ENCODE results near the gene ZRANB2. TPM values are rescaled to one million over a fixed set of nuclear protein-coding genes. Genes with fewer than 3 reads are reported as not detected.

The ZRANB2 gene
- total RNA-seq, 2 experiments from 2014 or later = 110 to 127 TPM

DNA sequence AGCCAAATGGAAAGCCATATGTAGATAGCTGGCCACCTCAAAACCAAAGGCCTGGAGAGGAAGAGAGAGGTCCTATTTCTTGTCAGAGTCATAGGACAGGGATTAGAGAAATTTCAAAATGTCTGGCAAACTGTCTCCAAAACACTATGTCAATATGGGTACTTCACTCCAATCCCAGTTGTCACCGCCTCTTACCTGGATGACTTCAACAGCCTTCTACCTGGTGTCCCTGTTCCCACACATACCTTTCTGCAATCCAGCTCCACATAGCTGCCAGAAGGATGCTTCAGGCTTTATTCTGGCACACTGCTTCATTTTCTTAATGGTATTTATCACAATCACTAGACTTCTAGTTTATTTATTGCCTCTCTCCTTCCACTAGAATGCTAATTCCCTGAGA, 47.7 kb downstream of the ZRANB2 start:
- ChIA-PET POLR2A (no interaction called here), CTCF (no interaction called here)
- Mint-ChIP-seq H3K4me1 (no peaks in the 10 kb centered on the region), H3K27me3 (peaks cover 17% of the 10 kb centered on the region), H3K4me3 (no peak overlapping the region), H3K36me3 (ENCODE audit: low read depth) (no peaks in the 10 kb centered on the region), H3K27ac (no peak overlapping the region), H3K9me3 (no peaks in the 10 kb centered on the region)
- no peak for DNase-seq

DNA sequence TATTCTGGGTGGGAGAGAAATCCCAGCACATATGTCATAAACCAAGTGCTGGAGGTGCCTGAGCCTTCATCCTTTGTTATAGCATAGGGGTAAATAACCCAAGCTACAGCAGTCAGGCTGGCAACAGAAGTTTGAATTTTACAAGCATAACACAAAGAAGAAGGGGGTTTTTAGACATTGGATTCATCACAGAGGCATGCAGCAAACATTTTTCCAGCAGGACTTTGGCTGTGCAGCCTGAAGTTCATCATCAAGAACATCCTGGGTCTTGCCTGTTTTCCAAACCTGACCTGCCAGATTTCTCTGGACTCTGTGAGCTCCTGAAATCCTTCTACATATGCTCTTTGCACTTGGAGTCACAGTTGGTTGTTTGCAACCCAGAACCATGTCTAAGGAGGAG, 49.4 kb downstream of the ZRANB2 start:
- Mint-ChIP-seq H3K4me1 (no peaks in the 10 kb centered on the region), H3K4me3 (no peak overlapping the region), H3K27ac (no peak overlapping the region), H3K36me3 (ENCODE audit: low read depth) (no peaks in the 10 kb centered on the region), H3K27me3 (peaks cover 17% of the 10 kb centered on the region), H3K9me3 (no peaks in the 10 kb centered on the region)
- no peak for DNase-seq
- CTCF ChIA-PET = no interaction called here
- POLR2A ChIA-PET = no interaction called here

DNA sequence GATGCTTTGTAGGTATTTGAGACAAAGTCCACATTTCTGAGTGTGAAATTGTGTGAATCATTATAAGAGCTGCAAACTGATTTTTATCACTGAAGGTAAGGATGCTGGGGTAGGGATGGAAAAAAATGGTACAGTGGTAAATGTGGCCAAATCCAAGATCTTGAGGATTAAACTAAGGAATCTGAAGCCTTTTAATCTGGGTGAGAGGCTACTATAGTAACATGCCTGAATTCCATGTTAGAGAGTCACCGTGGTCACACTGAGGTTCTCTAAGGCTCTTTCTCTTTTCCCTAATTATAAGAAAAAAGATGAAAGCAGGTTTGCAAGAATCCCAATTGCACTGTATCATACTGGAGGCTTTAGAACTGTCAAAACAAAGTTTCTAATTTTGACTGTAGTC, 50.8 kb downstream of the ZRANB2 start:
- peaks cover 11% of the 10 kb centered on the region for H3K27me3 Mint-ChIP-seq
- no peak overlapping the region for H3K4me3 Mint-ChIP-seq
- POLR2A ChIA-PET = no interaction called here
- no peak overlapping the region for H3K27ac Mint-ChIP-seq
- no peaks in the 10 kb centered on the region for H3K9me3 Mint-ChIP-seq
- DNase-seq = no peak
- H3K36me3 Mint-ChIP-seq (ENCODE audit: low read depth) = no peaks in the 10 kb centered on the region
- no peaks in the 10 kb centered on the region for H3K4me1 Mint-ChIP-seq
- CTCF ChIA-PET = no interaction called here

DNA sequence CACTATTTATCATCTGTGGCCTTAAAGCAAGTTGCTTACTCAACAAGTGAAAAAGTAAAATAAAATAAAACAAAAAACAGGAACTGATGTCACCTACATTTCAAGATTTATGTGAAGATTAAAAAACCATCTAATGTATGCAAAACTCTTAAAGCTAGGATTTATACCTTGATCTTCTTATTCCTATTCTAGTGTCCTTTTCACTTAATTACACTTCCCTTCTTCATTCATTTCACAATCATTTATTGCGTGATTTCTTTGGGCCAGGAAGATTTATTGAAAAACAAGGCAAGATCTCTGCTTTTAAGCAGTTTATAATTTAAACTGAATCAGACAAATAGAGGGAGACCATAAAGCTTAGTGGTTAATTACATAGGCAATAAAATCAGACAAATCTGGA, 51.9 kb downstream of the ZRANB2 start:
- Mint-ChIP-seq H3K27me3 (peaks cover 11% of the 10 kb centered on the region), H3K36me3 (ENCODE audit: low read depth) (no peaks in the 10 kb centered on the region), H3K4me1 (no peaks in the 10 kb centered on the region), H3K9me3 (no peaks in the 10 kb centered on the region), H3K4me3 (no peak overlapping the region), H3K27ac (no peak overlapping the region)
- CTCF ChIA-PET = no interaction called here
- DNase-seq = no peak
- POLR2A ChIA-PET = no interaction called here

DNA sequence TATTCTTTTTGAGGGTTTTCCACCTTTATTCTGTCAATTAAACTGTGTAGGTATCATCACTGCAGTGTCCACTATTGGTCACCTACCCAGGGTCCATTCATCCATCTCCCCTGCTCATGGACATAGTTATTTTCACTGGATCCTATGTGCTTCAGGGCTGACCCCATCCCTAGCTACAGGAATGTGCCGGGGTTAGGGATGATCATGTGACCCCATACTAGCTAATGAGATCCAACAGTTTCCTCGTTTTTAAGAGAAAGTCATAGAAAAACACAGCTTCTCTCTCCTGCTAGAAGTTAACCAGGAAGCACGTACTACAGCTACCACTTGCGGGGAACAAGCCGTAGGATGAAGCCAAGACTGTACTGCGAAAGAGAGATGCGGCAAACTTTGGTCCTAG, 52.8 kb downstream of the ZRANB2 start:
- DNase-seq = no peak
- H3K9me3 Mint-ChIP-seq = no peaks in the 10 kb centered on the region
- no peaks in the 10 kb centered on the region for H3K4me1 Mint-ChIP-seq
- ChIA-PET CTCF (no interaction called here), POLR2A (no interaction called here)
- no peak overlapping the region for H3K4me3 Mint-ChIP-seq
- no peaks in the 10 kb centered on the region for H3K36me3 Mint-ChIP-seq (ENCODE audit: low read depth)
- H3K27ac Mint-ChIP-seq = no peak overlapping the region
- H3K27me3 Mint-ChIP-seq = peaks cover 7% of the 10 kb centered on the region

DNA sequence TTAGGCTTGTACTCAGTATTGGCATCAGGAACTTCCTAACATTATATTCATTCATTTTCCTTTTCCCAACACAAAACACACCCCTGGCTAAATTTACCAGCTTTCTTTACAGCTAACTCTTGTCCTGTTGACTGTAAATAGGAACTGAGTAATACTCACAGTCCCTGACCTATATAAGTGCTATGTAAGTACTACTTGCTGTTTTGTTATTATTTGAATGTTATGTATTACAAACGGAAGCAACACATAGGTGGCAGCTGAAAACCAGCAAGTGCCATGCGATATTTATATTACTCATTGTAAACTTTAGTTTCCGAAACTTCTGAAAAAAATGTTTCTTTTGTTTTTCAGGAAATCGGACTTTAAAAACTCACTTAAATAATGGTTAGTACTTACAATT, 54.7 kb downstream of the ZRANB2 start:
- CTCF ChIA-PET = no interaction called here
- H3K4me1 Mint-ChIP-seq = no peaks in the 10 kb centered on the region
- POLR2A ChIA-PET = no interaction called here

DNA sequence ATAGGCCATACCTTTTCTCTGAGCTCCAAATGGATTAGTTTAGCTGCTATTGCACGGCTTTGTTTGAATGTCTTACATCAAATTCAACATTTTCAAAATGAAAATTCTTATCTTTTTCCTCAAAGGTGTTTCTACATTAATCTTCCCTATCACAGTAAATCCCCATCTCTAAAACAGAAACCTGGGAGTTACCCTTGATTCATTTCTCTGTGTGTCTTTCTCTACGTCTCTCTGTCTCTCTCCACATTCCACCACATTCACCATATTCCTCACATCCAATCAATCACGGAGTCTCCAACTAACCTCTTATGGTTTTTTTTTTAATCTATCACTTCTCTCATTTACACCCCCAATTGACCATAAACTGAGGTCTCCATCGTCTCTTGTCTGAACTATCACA, 57.3 kb downstream of the ZRANB2 start:
- H3K4me1 Mint-ChIP-seq = no peaks in the 10 kb centered on the region
- no peaks in the 10 kb centered on the region for H3K36me3 Mint-ChIP-seq (ENCODE audit: low read depth)
- DNase-seq = no peak
- H3K9me3 Mint-ChIP-seq = no peaks in the 10 kb centered on the region
- no peak overlapping the region for H3K4me3 Mint-ChIP-seq
- no peak overlapping the region for H3K27ac Mint-ChIP-seq
- H3K27me3 Mint-ChIP-seq = peaks cover 1% of the 10 kb centered on the region
- POLR2A ChIA-PET = no interaction called here
- CTCF ChIA-PET = no interaction called here

More for the DNA sequence above, 54.7 kb downstream of the ZRANB2 start:
- H3K36me3 Mint-ChIP-seq (ENCODE audit: low read depth) = no peaks in the 10 kb centered on the region
- no peak for DNase-seq
- no peaks in the 10 kb centered on the region for H3K9me3 Mint-ChIP-seq
- peaks cover 5% of the 10 kb centered on the region for H3K27me3 Mint-ChIP-seq
- H3K27ac Mint-ChIP-seq = no peak overlapping the region
- H3K4me3 Mint-ChIP-seq = no peak overlapping the region

DNA sequence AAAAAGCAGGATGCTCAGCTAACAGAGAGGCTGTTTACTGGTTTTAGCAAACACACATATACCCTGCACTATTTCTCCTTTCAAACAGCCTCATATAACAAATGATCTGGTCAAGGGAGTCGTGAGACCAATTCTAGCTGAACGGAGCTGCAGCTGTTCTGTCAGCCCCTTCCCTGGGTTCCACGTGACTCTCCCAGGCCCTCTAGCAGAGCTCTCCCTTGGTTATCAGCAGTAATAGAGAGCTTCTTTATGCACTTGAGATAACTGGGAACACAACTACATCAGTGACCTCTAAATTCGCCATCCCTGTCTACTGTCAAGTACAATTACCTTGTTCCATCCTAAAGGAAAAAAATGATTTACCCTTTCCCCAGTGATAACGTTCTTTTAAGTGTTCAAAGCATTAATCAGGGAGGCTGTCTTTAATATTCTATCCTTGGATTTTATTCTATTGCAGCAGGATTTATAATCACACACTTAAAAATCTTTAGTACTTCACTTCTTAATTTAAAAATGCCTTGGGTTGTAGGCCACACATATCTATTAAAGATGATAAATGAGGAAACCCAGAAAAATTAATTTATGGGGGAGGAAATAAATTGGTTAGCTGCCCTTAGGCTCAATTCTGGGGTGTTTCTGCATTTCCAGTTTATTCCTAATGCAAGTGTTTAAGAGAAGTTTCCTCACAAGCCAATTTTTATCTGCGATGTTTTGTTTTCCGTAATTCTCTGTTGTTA, 61.4 kb downstream of the ZRANB2 start:
- POLR2A ChIA-PET = no interaction called here
- H3K27ac Mint-ChIP-seq = no peak overlapping the region
- H3K4me3 Mint-ChIP-seq = no peak overlapping the region
- DNase-seq = no peak
- H3K4me1 Mint-ChIP-seq = no peaks in the 10 kb centered on the region
- CTCF ChIA-PET = no interaction called here
- H3K9me3 Mint-ChIP-seq = no peaks in the 10 kb centered on the region
- H3K27me3 Mint-ChIP-seq = no peaks in the 10 kb centered on the region
- no peaks in the 10 kb centered on the region for H3K36me3 Mint-ChIP-seq (ENCODE audit: low read depth)

DNA sequence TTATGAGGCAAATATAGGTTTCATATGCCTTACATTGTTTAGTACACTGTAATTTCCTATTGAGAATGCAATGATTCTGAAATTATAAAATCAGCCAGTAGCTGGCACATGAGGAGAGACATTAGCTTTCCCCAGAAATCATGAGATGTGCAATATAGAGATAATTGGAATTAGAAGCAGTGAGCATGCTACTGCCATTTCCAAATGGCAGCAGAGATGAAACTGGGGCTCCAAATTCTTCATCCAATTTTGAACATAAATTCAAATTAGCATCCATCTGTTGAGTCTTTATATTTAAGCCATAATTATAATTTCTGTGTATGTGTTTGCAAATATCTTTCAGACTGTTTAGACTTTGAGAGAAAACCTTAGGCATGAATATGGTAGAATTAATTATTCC, 62.0 kb downstream of the ZRANB2 start:
- Mint-ChIP-seq H3K36me3 (ENCODE audit: low read depth) (no peaks in the 10 kb centered on the region), H3K4me3 (no peak overlapping the region), H3K27me3 (no peaks in the 10 kb centered on the region), H3K27ac (no peak overlapping the region), H3K9me3 (no peaks in the 10 kb centered on the region), H3K4me1 (no peaks in the 10 kb centered on the region)
- no peak for DNase-seq
- ChIA-PET CTCF (no interaction called here), POLR2A (no interaction called here)

DNA sequence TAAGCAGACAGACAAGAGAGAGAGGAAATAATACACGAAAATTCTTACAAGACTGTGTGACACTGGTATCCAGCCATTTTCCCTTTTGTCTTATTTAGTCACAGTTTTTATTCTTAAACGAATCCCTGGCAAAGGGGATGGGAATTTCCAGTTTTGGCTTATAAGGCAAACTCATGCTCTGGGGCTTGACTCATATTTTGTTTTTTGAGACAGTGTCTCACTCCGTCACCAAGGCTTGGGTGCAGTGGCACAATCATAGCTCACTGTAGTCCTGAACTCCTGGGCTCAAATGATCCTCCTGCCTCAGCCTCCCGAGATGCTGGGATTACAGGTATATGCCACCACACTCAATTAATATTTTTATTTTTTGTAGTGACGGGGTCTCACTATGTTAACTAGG, 65.1 kb downstream of the ZRANB2 start:
- no peak overlapping the region for H3K4me3 Mint-ChIP-seq
- CTCF ChIA-PET = no interaction called here
- H3K4me1 Mint-ChIP-seq = no peaks in the 10 kb centered on the region
- POLR2A ChIA-PET = no interaction called here
- no peaks in the 10 kb centered on the region for H3K36me3 Mint-ChIP-seq (ENCODE audit: low read depth)
- H3K27me3 Mint-ChIP-seq = no peaks in the 10 kb centered on the region
- H3K9me3 Mint-ChIP-seq = no peaks in the 10 kb centered on the region
- no peak overlapping the region for H3K27ac Mint-ChIP-seq
- DNase-seq = no peak

DNA sequence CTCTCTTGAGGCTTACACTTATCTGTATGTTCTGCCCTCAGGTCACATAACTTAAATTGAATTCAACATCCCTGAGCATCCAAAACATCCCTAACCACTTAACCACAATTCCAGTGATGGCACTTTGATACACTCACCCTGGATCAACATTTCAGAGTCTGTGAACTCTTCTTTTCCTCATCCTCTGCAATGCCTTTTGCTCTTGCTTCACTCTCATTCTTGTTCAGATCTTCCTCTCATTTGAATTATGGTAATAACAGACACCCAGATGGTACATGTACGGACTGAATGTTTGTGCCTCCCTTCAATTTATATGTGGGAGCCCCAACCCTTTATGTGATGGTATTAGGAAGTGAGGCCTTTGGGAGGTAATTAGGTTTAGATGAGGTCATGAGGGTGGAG, 66.7 kb downstream of the ZRANB2 start:
- Mint-ChIP-seq H3K27ac (no peak overlapping the region), H3K36me3 (ENCODE audit: low read depth) (no peaks in the 10 kb centered on the region), H3K9me3 (no peaks in the 10 kb centered on the region), H3K4me1 (no peaks in the 10 kb centered on the region), H3K4me3 (no peak overlapping the region), H3K27me3 (peaks cover 3% of the 10 kb centered on the region)
- POLR2A ChIA-PET = no interaction called here
- DNase-seq = no peak
- CTCF ChIA-PET = no interaction called here

Small RNAs within 50 kb of the gene (microRNA-seq; reads per million reads assigned to microRNA genes)
- 1,197 reads per million, percentile 87 among the genes with 10 or more reads in this experiment for gene MIR186 (ENCODE audit: borderline microRNAs expressed, borderline replicate concordance)

Other genes with a start within 250 kb of the ZRANB2 start
- under 1 TPM; 0.12 to 0.15 TPM for gene PTGER3, start 33.2 kb downstream of the ZRANB2 start, total RNA-seq

Data from activated CD4-positive, alpha-beta T cell treated with anti-CD3 and anti-CD28 coated beads, Interleukin-2, amount 10 ng/mL, durations not matched to agents 7 days and 5 days (primary cell).